Colonic mucosa (tissue), 4 donors: Measurements from ENCODE around the gene DMD. TPM values are rescaled to one million over a fixed set of nuclear protein-coding genes. Genes with fewer than 3 reads are reported as not detected.
"Not testable (repeated sequence)": the region's sequence is repeated elsewhere in the genome, so short reads cannot be mapped to it uniquely, and the experiment has no call there.

Source experiments
- DNase-seq: peaks from one replicate; pipeline ENCODE4 v3.0.0-alpha.2; 2020
- H3K27ac ChIP-seq: fragments of 200-600 bp; one replicate; pipeline ENCODE4 v1.8.0; 2021
- H3K27me3 ChIP-seq: fragments of 200-600 bp; one replicate; pipeline ENCODE4 v1.8.0; 2021
- H3K36me3 ChIP-seq: fragments of 200-600 bp; one replicate; pipeline ENCODE4 v1.8.0; 2021
- H3K4me1 ChIP-seq: fragments of 200-600 bp; one replicate; pipeline ENCODE4 v1.8.0; 2021; ENCODE audit warnings: mild to moderate bottlenecking
- H3K4me3 ChIP-seq: fragments of 200-600 bp; one replicate; pipeline ENCODE4 v1.8.0; 2021
- H3K9ac ChIP-seq, 2 donors: one replicate each; pipeline ENCODE4 v1.7.0; 2013; ENCODE audit warnings: control low read depth in 2 of 2, low read depth in 2 of 2, low read length in 2 of 2
- H3K9me3 ChIP-seq: fragments of 200-600 bp; one replicate; pipeline ENCODE4 v1.8.0; 2021
- CTCF ChIP-seq: fragments of 200-600 bp; IDR thresholded peaks from one replicate; pipeline ENCODE4 v1.8.0; 2022; ENCODE audit warnings: antibody characterized with exemption, mild to moderate bottlenecking
- intact Hi-C: fragments of 100-400 bp; cut with DNase I; formaldehyde crosslinking; loops from one replicate; pipeline ENCODE4 v1.14.1; 2022
- total RNA-seq, 2 donors: library from RNA; stranded (reverse); fragmentation: NEBNext Ultra II Directional in 1 of 2; extraction: Animal tissue kit (Norgen Biotek cat#: 25700) in 1 of 2; gene quantifications; one replicate each; pipeline ENCODE4 v1.2.1, GENCODE V29; 2021
- donor health status: healthy.
- donor health status: DM: no; HTN: no; CAD: no.
- donor health status: DM: no; HTN: no; CAD: no.

Gene DMD
- total RNA-seq, 2 donors from 2014 or later, result 7.3 to 24.5 TPM

DNA sequence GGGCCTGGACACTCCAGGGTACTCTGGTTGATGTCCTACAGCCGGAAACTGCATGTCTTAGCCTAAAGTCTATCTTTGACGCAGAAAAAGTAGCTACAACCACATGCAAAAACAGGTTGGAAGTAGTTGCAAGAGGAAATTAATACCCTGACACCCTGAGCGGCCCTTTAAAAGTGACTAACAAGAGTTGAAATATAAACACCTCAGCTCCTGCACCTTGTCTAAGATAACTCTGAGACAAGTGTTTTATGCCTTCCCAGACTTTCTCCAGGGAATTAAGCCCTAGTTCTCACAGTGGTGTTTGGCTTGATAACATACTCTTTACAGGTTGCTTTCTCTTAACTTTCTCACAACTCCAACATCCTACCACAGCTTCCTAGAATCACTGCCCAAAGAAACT, 943.1 kb downstream of the DMD start:
- intact Hi-C loops, result no loop called here
- no peaks in the 10 kb centered on the region for H3K27me3 ChIP-seq
- no peak overlapping the region for H3K9ac ChIP-seq
- H3K4me1 ChIP-seq, result no peaks in the 10 kb centered on the region
- no peak for TF ChIP-seq CTCF
- H3K4me3 ChIP-seq, result no peak overlapping the region
- H3K9me3 ChIP-seq, result no peaks in the 10 kb centered on the region
- H3K27ac ChIP-seq, result peak overlapping the region; percentile 19
- H3K36me3 ChIP-seq, result no peaks in the 10 kb centered on the region
- DNase-seq, result no peak

DNA sequence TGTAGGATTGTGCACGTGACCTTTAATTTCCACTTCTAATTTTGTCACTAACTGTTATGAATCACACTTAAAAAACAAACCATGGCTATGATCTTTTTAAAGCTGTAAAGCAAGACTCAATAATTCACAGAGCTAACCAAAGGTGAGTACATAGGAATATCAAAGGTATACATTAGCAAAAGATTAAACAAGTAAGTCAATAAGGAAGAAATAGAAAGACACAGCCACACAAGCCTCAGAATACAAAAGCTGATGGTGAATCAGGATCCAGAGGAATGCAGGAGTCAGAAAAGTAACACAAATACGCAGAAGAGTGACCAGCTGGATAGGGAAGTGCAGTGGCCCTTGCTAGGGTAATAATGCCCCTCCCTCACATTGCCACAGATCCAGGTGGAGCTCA, 943.6 kb downstream of the DMD start:
- intact Hi-C loops, result no loop called here
- no peak for TF ChIP-seq CTCF
- no peaks in the 10 kb centered on the region for H3K9me3 ChIP-seq

GRCh38 chrX:32246675-32247074, 964.7 kb downstream of the DMD start:
- DNase-seq, result peak; percentile 22
- not testable (repeated sequence) for H3K27ac ChIP-seq, H3K4me3 ChIP-seq

More for the DNA sequence above, 943.6 kb downstream of the DMD start:
- Histone ChIP-seq H3K27ac (peak overlapping the region; percentile 19), H3K4me1 (no peaks in the 10 kb centered on the region), H3K9ac (no peak overlapping the region), H3K27me3 (no peaks in the 10 kb centered on the region), H3K4me3 (no peak overlapping the region), H3K36me3 (no peaks in the 10 kb centered on the region)
- peak; percentile 17 for DNase-seq

GRCh38 chrX:32195611-32196010, 1015.7 kb downstream of the DMD start:
- no peak overlapping the region for H3K9ac ChIP-seq
- DNase-seq, result no peak
- no peaks in the 10 kb centered on the region for H3K4me1 ChIP-seq
- TF ChIP-seq CTCF, result no peak
- no peaks in the 10 kb centered on the region for H3K36me3 ChIP-seq
- H3K27me3 ChIP-seq, result no peaks in the 10 kb centered on the region
- H3K27ac ChIP-seq, result no peak overlapping the region
- H3K9me3 ChIP-seq, result no peaks in the 10 kb centered on the region
- intact Hi-C loops, result no loop called here
- H3K4me3 ChIP-seq, result no peak overlapping the region

More at GRCh38 chrX:32246675-32247074, 964.7 kb downstream of the DMD start:
- H3K9ac ChIP-seq, H3K36me3 ChIP-seq, H3K27me3 ChIP-seq, intact Hi-C loops, H3K9me3 ChIP-seq, H3K4me1 ChIP-seq: not testable (repeated sequence)
- peak; percentile 32 for TF ChIP-seq CTCF

- no peaks in the 10 kb centered on the region for H3K9me3 ChIP-seq
Observed at GRCh38 chrX:32191316-32191715, 1020.0 kb downstream of the DMD start.

More at GRCh38 chrX:32191316-32191715, 1020.0 kb downstream of the DMD start:
- intact Hi-C loops, result no loop called here
- no peak for DNase-seq
- no peak overlapping the region for H3K27ac ChIP-seq
- no peak overlapping the region for H3K4me3 ChIP-seq
- no peak overlapping the region for H3K9ac ChIP-seq
- H3K4me1 ChIP-seq, result no peaks in the 10 kb centered on the region
- no peak for TF ChIP-seq CTCF
- H3K27me3 ChIP-seq, result no peaks in the 10 kb centered on the region
- H3K36me3 ChIP-seq, result no peaks in the 10 kb centered on the region
